ENCODE results near the gene ACSL1.

The ACSL1 gene

DNA sequence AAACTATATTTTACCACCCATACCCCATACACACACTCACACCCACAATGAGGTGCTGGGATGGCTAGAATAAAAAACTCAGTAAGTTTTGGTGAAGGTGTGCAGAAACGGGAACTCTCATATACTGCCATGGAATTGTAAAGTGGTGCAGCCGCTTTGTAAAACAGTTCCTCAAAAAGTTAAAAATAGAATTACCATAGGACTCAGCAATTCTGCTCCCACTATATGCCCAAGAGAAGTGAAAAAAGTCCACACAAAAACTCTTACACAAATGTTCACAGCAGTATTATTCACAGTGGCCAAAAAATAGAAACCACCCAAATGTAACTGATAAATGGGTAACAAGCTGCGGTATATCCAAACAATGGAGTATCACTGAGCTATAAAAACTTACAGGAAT is 98.3 kb downstream of the ACSL1 start:
- DNase-seq (ENCODE audit: low read depth): no peak
- TF ChIP-seq, protein P1, sequence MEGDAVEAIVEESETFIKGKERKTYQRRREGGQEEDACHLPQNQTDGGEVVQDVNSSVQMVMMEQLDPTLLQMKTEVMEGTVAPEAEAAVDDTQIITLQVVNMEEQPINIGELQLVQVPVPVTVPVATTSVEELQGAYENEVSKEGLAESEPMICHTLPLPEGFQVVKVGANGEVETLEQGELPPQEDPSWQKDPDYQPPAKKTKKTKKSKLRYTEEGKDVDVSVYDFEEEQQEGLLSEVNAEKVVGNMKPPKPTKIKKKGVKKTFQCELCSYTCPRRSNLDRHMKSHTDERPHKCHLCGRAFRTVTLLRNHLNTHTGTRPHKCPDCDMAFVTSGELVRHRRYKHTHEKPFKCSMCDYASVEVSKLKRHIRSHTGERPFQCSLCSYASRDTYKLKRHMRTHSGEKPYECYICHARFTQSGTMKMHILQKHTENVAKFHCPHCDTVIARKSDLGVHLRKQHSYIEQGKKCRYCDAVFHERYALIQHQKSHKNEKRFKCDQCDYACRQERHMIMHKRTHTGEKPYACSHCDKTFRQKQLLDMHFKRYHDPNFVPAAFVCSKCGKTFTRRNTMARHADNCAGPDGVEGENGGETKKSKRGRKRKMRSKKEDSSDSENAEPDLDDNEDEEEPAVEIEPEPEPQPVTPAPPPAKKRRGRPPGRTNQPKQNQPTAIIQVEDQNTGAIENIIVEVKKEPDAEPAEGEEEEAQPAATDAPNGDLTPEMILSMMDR (IDR thresholded peaks at IDR 0.05; ENCODE audit: low read length, missing control alignments): no peak
- H3K4me3 ChIP-seq (replicated peaks; ENCODE audit: low read depth, low read length): no peak overlapping the region

DNA sequence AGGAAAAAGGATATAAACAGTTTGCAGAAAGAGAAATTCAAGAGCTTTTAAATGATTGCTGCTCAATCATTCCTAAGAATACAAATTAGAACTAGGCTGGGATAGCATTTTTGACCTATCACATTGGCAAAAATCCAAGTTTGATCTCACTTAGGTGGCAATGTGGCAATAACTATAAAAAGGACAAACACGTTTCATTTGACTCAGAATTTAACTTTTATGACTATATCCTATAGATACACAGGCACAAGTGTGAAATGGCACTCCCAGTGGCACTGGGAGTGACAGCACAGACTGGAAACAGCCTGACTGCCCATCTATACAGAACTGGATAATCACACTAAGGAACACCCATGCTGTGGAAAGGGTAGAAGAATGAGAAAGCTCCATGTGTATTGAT is 103.0 kb downstream of the ACSL1 start:
- TF ChIP-seq, protein P1 (IDR thresholded peaks at IDR 0.05; ENCODE audit: low read length, missing control alignments): peak; percentile 4
- no peak overlapping the region for H3K4me3 ChIP-seq (replicated peaks; ENCODE audit: low read depth, low read length)
- no peak for DNase-seq (ENCODE audit: low read depth)

DNA sequence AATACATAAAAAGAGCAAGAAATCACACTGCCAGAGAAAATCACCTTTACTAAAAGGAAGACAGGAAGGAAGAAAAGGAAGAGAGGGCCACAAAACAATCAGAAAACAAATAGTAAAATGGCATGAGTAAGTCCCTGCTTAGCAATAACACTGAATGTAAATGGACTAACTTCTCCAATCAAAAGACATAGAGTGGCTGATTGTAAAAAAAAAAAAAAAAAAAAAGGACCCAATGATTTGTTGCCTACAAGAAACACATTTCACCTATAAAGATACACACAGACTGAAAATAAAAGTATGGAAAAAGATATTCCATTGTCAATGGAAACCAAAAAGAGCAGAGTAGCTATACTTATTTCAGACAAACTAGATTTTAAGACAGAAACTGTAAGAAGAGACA is 104.5 kb downstream of the ACSL1 start:
- TF ChIP-seq, protein P1 (IDR thresholded peaks at IDR 0.05; ENCODE audit: low read length, missing control alignments): no peak
- no peak overlapping the region for H3K4me3 ChIP-seq (replicated peaks; ENCODE audit: low read depth, low read length)
- DNase-seq (ENCODE audit: low read depth): no peak

DNA sequence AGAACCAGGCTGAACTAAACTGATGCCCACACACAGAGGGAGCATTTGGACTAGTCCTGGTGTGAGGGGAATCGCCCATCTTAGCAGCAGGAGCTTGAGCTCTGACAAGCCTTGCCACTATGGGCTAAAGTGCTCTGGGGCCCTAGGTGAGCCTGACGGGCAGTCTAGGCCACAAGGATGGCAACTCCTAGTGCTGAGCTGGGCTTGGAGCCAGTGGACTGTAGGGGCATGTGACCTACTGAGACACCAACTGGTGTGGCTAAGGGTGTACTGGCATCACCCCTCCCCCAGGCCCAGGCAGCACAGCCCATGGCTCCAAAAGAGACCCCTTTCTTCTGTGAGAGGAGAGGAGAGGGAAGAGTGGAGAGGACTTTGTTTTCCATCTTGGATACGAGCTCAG is 106.4 kb downstream of the ACSL1 start:
- no peak overlapping the region for H3K4me3 ChIP-seq (replicated peaks; ENCODE audit: low read depth, low read length)
- TF ChIP-seq, protein P1 (IDR thresholded peaks at IDR 0.05; ENCODE audit: low read length, missing control alignments): no peak
- no peak for DNase-seq (ENCODE audit: low read depth)

DNA sequence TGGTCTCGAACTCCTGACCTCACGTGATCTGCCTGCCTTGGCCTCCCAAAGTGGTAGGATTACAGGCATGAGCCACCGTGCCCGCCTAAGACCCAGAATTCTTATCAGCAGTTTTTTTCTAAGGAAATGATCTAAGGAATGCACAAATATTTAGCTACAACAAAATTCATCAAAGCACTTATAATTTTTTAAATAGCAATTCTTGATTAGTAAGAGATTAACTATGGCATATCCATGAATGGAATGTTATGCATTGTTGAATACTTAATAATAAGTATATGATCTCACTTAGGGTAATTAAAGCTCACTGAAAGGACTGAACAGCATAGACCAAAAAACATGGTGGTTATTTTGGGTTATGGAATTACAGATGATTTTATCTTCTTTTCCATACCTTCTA is 110.2 kb downstream of the ACSL1 start:
- no peak for DNase-seq (ENCODE audit: low read depth)
- TF ChIP-seq, protein P1 (IDR thresholded peaks at IDR 0.05; ENCODE audit: low read length, missing control alignments): no peak

DNA sequence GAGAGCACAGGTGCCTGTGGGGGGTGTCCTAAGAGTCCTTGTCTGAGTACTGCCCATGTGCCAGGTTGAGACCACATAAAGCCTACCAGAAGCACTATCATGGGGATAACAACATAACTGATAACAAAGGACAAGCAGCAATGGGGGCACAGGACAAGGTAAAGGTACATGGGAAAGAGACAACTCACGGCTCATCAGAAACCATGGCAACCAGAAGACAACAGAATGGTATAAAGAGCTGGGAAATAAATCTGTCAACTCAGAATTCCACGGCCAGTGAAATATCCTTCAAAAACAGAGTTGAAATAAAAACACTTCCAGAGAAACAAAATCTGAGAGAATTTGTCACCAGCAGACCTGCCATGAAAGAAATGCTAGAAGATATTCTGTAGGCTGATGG is 111.9 kb downstream of the ACSL1 start:
- TF ChIP-seq, protein P1 (IDR thresholded peaks at IDR 0.05; ENCODE audit: low read length, missing control alignments): no peak
- no peak overlapping the region for H3K4me3 ChIP-seq (replicated peaks; ENCODE audit: low read depth, low read length)
- DNase-seq (ENCODE audit: low read depth): no peak

More for the DNA sequence above, 110.2 kb downstream of the ACSL1 start:
- H3K4me3 ChIP-seq (replicated peaks; ENCODE audit: low read depth, low read length): no peak overlapping the region

DNA sequence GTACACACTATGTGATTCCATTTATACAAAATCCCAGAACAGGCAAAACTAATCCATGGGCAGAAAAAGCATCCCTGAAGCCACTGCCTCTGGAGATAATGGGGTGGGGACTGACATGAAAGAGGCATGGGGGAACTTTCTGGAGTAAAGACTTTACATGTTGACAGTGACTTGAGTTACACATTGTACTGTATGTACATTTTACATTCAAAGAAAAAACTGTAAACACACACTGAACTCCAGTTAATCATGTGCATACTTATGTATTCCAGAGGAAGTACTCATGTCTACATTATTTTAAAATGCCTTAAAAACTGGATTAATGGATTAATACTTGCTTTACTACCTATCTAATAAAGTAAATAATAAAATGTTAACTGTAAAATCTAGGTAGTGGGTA is 113.4 kb downstream of the ACSL1 start:
- H3K4me3 ChIP-seq (replicated peaks; ENCODE audit: low read depth, low read length): no peak overlapping the region
- no peak for DNase-seq (ENCODE audit: low read depth)
- TF ChIP-seq, protein P1 (IDR thresholded peaks at IDR 0.05; ENCODE audit: low read length, missing control alignments): no peak

Data from fibroblast of pulmonary artery (primary cell).